Heart right ventricle (tissue), 16 donors: Measurements from ENCODE around the gene BRME1. TPM values are rescaled to one million over a fixed set of nuclear protein-coding genes. Genes with fewer than 3 reads are reported as not detected.

Experiments used
- ATAC-seq, 8 donors: fragments of 200-7000 bp; cut with Tn5 transposase; one replicate each; pipeline ENCODE4 v1.9.1; 2020; ENCODE audit warnings: mild to moderate bottlenecking in 8 of 8, moderate library complexity in 8 of 8, moderate number of reproducible peaks in 1 of 8
- DNase-seq, 2 donors: peaks; one replicate each; pipeline ENCODE4 v3.0.0-alpha.2; 2020
- H3K27ac ChIP-seq, 10 donors: fragments of 200-600 bp; sonication (generic) in 2 of 10; one replicate each; pipeline versions ENCODE4 v1.5.0 to v1.8.0; 2020 to 2022; ENCODE audit warnings: mild to moderate bottlenecking in 3 of 10
- H3K27me3 ChIP-seq, 7 donors: fragments of 200-600 bp; one replicate each; pipeline ENCODE4 v1.8.0; 2021 to 2022; ENCODE audit warnings: mild to moderate bottlenecking in 2 of 7
- H3K36me3 ChIP-seq, 9 donors: fragments of 200-600 bp; sonication (generic) in 1 of 9; one replicate each; pipeline versions ENCODE4 v1.5.0 to v1.8.0; 2020 to 2022; ENCODE audit warnings: mild to moderate bottlenecking in 2 of 9
- H3K4me1 ChIP-seq, 9 donors: fragments of 200-600 bp; sonication (generic) in 1 of 9; one replicate each; pipeline versions ENCODE4 v1.5.0 to v1.8.0; 2020 to 2022; ENCODE audit warnings: mild to moderate bottlenecking in 4 of 9
- H3K4me3 ChIP-seq, 10 donors: fragments of 200-600 bp; sonication (generic) in 2 of 10; one replicate each; pipeline versions ENCODE4 v1.5.0 to v1.8.0; 2020 to 2022; ENCODE audit warnings: mild to moderate bottlenecking in 7 of 10, moderate library complexity in 2 of 10
- H3K9me3 ChIP-seq, 11 donors: fragments of 200-600 bp in 10 of 11; sonication (generic) in 2 of 11; one replicate each; pipeline versions ENCODE4 v1.5.0 to v1.8.0; 2013 to 2022; ENCODE audit warnings: mild to moderate bottlenecking in 2 of 11, control low read depth in 1 of 11, moderate library complexity in 1 of 11
- CTCF ChIP-seq, 9 donors: fragments of 200-600 bp; sonication (generic) in 2 of 9; IDR thresholded peaks; one replicate each; pipeline versions ENCODE4 v1.5.0 to v1.8.0; 2021 to 2022; ENCODE audit warnings: antibody characterized with exemption in 9 of 9, mild to moderate bottlenecking in 5 of 9, moderate library complexity in 1 of 9
- WGBS, 2 donors: extraction: QIAGEN DNeasy Blood & Tissue Kit; methylation state at CpG; one replicate each; pipeline ENCODE4 v1.1.7; 2013; ENCODE audit warnings: inconsistent platforms in 1 of 2; 5-methylcytosine and 5-hydroxymethylcytosine counted together
- intact Hi-C, 10 donors: fragments of 100-400 bp; cut with DNase I; formaldehyde crosslinking; loops; one replicate each; pipeline versions ENCODE4 v1.11.1 to v1.14.2; 2022
- long read RNA-seq, 3 donors: library from polyadenylated mRNA; unstranded; transcript quantifications; one replicate each; pipeline ENCODE4 v2.0.0, GENCODE V29; 2020 to 2021
- polyA plus RNA-seq, 2 donors: library from polyadenylated mRNA; stranded (reverse); fragments of 200-250 nt; gene quantifications; one replicate each; pipeline ENCODE4 v1.2.3, GENCODE V29; 2013
- total RNA-seq, 10 donors: library from RNA; stranded (reverse); fragmentation: NEBNext Ultra II Directional in 3 of 10; extraction: Animal tissue kit (Norgen Biotek cat#: 25700) in 3 of 10; gene quantifications; one replicate each; pipeline versions ENCODE4 v1.2.1 to v1.2.4, GENCODE V29; 2021 to 2023
- donor health status: Arrhythmogenic right ventricular cardiomyopathy.
- donor health status: ischemic (EF 13 %, LVEDD 7.1; RV severe dilation, severe dysfunction).
- donor health status: healthy with polysubstance abuse.
- donor health status: DM: no; HTN: yes; CAD: no.
- donor health status: DM: no; HTN: no; CAD: no.
- donor health status: ischemic (EF 25% LVEDD 6.9; RV normal size, moderate dysfunction).
- donor health status: ischemic (EF 25% LVEDD 5.7; RV mildly dilated, moderate dysfunction).
- donor health status: healthy.
- donor health status: DM: yes; HTN: yes; CAD: no.
- donor health status: Ischemic cardiomyopathy.
- donor health status: ischemic (EF 35%, LVEDD 5.7; RV mildly dilated, moderate dysfunction).
- donor health status: nonischemic (EF 11% LVEDD 7.7; RV severe dilation, severe dysfunction).
- donor health status: DM: yes; HTN: yes; CAD: no.
- donor health status: PGD.
- donor health status: ischemic (EF 29% LVEDD 5.4; RV normal size, mild dysfunction).
- donor health status: nonischemic (EF 23%, LVEDD 6.1; RV moderate dilation, normal function).

BRME1 gene
- total RNA-seq = under 1 TPM in 8 of 10 donors, not detected in 2; 0.19 to 0.88 (median 0.63) TPM
- polyA plus RNA-seq = 1 to 10 TPM in 1 of 2 donors, under 1 TPM in 1; 0.38 to 2.0 TPM
- long read RNA-seq, donor 1, partial matches to known transcripts = 0 of 1 reads
- long read RNA-seq, donor 1, other reads (novel, unspliced or antisense) = 0 of 1 reads
- long read RNA-seq, donor 2, partial matches to known transcripts = 0 of 1 reads
- long read RNA-seq, donor 2, other reads (novel, unspliced or antisense) = 1 of 1 reads
- long read RNA-seq, donor 3, partial matches to known transcripts = 0 of 1 reads
- long read RNA-seq, donor 3, other reads (novel, unspliced or antisense) = 1 of 1 reads

- Histone ChIP-seq H3K27ac (peak within 1 kb of the TSS in 9 of 10 donors; percentile 33 to 87 (median 69)), H3K36me3 (peaks cover 0 to 27% (median 8%) of the 10 kb centered on the region in 9 donors), H3K9me3 (no peaks in the 10 kb centered on the region), H3K4me1 (peaks cover 0 to 21% (median 16%) of the 10 kb centered on the region in 9 donors), H3K27me3 (no peaks in the 10 kb centered on the region), H3K4me3 (peak within 1 kb of the TSS; percentile 77 to 97 (median 85))
- WGBS, 2 donors = 3 to 4% methylated on average over 80 to 86 of the region's 86 CpGs
- peak; percentile 93 to 95 for DNase-seq
- intact Hi-C loops = loop anchor here in 1 of 10 donors (1.0 kb wide), 1 partner anchor 46 kb away; the partner anchor contains the start of gene DCAF15
- peak; percentile 98 to 100 (median 99) for ATAC-seq
- TF ChIP-seq CTCF (IDR thresholded peaks at IDR 0.05) = peak in 2 of 9 donors; percentile 12 to 23
These were observed at the start of gene BRME1, which contains the start of gene CC2D1A for GRCh38 chr19:13905634-13906520. Gene BRME1, minus strand, starts transcription at chr19:13906117. Its CDS starts 1,225 bp downstream, at chr19:13904892. Gene CC2D1A, plus strand, starts transcription at chr19:13906201. Its CDS starts 241 bp downstream, at chr19:13906442.

- H3K36me3 ChIP-seq = peaks cover 0 to 52% (median 27%) of the 10 kb centered on the region in 9 donors
- WGBS, 2 donors = 93 to 94% methylated on average over 13 to 15 of the region's 15 CpGs
- no peak overlapping the region for H3K4me3 ChIP-seq
- DNase-seq = no peak
- ATAC-seq = no peak
- no peak overlapping the region for H3K27ac ChIP-seq
- TF ChIP-seq CTCF (IDR thresholded peaks at IDR 0.05) = no peak
- intact Hi-C loops = loop anchor here in 5 of 10 donors (5.0 to 10.0 kb wide), 7 partner anchors 51 to 118 kb away; partner anchors contain the start of genes RFX1 (in 2 of the 5), IL27RA (in 1 of the 5) and MISP3 (in 1 of the 5)
- H3K27me3 ChIP-seq = no peaks in the 10 kb centered on the region
- peaks cover 8 to 43% (median 17%) of the 10 kb centered on the region in 9 donors for H3K4me1 ChIP-seq
- no peaks in the 10 kb centered on the region for H3K9me3 ChIP-seq
These were observed 48.3 kb upstream of the BRME1 start for GRCh38 chr19:13954185-13954584.

- Histone ChIP-seq H3K4me1 (peaks cover 8 to 35% (median 17%) of the 10 kb centered on the region in 9 donors), H3K36me3 (peaks cover 0 to 41% (median 25%) of the 10 kb centered on the region in 9 donors), H3K27ac (peak overlapping the region; percentile 57 to 90 (median 84)), H3K27me3 (no peaks in the 10 kb centered on the region), H3K4me3 (peak overlapping the region; percentile 48 to 84 (median 76)), H3K9me3 (no peaks in the 10 kb centered on the region)
- TF ChIP-seq CTCF (IDR thresholded peaks at IDR 0.05) = peak in 3 of 9 donors; percentile 16 to 40 (median 22)
- DNase-seq (peak in 1 of 2 donors; percentile 45), ATAC-seq (peak in 7 of 8 donors; percentile 2 to 39 (median 19))
- intact Hi-C loops = loop anchor here in 5 of 10 donors (1.0 to 10.0 kb wide), 10 partner anchors 48 to 119 kb away; partner anchors contain the start of genes RFX1 (in 3 of the 5), IL27RA (in 1 of the 5) and MISP3 (in 1 of the 5)
- WGBS, 2 donors = 4 to 10% methylated on average over 12 to 13 of the region's 13 CpGs
These were observed 47.1 kb upstream of the BRME1 start for GRCh38 chr19:13952931-13953531.
